ENCODE measurements around the gene ABCG5. TPM values are rescaled to one million over a fixed set of nuclear protein-coding genes. Genes with fewer than 3 reads are reported as not detected.

Gene ABCG5
- total RNA-seq, 1 donor from 2014 or later = not detected

- Mint-ChIP-seq H3K27me3 (ENCODE audit: unreplicated experiment) (no peaks in the 10 kb centered on the region), H3K27ac (ENCODE audit: unreplicated experiment) (peak within 1 kb of the TSS; percentile 98), H3K36me3 (ENCODE audit: low read depth, unreplicated experiment) (no peaks in the 10 kb centered on the region), H3K9me3 (ENCODE audit: unreplicated experiment) (no peaks in the 10 kb centered on the region), H3K4me1 (ENCODE audit: unreplicated experiment) (peaks cover 3% of the 10 kb centered on the region), H3K4me3 (ENCODE audit: unreplicated experiment) (peak within 1 kb of the TSS; percentile 91)
- DNase-seq (ENCODE audit: low spot score) = peak; percentile 90
- TF ChIP-seq CTCF (IDR thresholded peaks at IDR 0.05; ENCODE audit: unreplicated experiment) = no peak
These were observed 64.6 kb downstream of the ABCG5 start, which contains the start of gene DYNC2LI1 for GRCh38 chr2:43773876-43774613. Gene DYNC2LI1, plus strand, starts transcription at chr2:43774039. Its CDS starts 100 bp downstream, at chr2:43774139.

- no peaks in the 10 kb centered on the region for H3K27me3 Mint-ChIP-seq (ENCODE audit: unreplicated experiment)
- H3K36me3 Mint-ChIP-seq (ENCODE audit: low read depth, unreplicated experiment) = no peaks in the 10 kb centered on the region
- no peak overlapping the region for H3K27ac Mint-ChIP-seq (ENCODE audit: unreplicated experiment)
- no peaks in the 10 kb centered on the region for H3K4me1 Mint-ChIP-seq (ENCODE audit: unreplicated experiment)
- no peak overlapping the region for H3K4me3 Mint-ChIP-seq (ENCODE audit: unreplicated experiment)
- no peak for DNase-seq (ENCODE audit: low spot score)
- no peaks in the 10 kb centered on the region for H3K9me3 Mint-ChIP-seq (ENCODE audit: unreplicated experiment)
- TF ChIP-seq CTCF (IDR thresholded peaks at IDR 0.05; ENCODE audit: unreplicated experiment) = no peak
These were observed 72.6 kb downstream of the ABCG5 start for GRCh38 chr2:43766006-43766405.

GRCh38 chr2:43764086-43764705, 74.4 kb downstream of the ABCG5 start:
- no peak for DNase-seq (ENCODE audit: low spot score)
- Mint-ChIP-seq H3K36me3 (ENCODE audit: low read depth, unreplicated experiment) (no peaks in the 10 kb centered on the region), H3K27me3 (ENCODE audit: unreplicated experiment) (no peaks in the 10 kb centered on the region), H3K27ac (ENCODE audit: unreplicated experiment) (no peak overlapping the region), H3K9me3 (ENCODE audit: unreplicated experiment) (no peaks in the 10 kb centered on the region), H3K4me1 (ENCODE audit: unreplicated experiment) (no peaks in the 10 kb centered on the region), H3K4me3 (ENCODE audit: unreplicated experiment) (no peak overlapping the region)
- TF ChIP-seq CTCF (IDR thresholded peaks at IDR 0.05; ENCODE audit: unreplicated experiment) = no peak

GRCh38 chr2:43763091-43763490, 75.5 kb downstream of the ABCG5 start:
- Mint-ChIP-seq H3K27ac (ENCODE audit: unreplicated experiment) (no peak overlapping the region), H3K27me3 (ENCODE audit: unreplicated experiment) (no peaks in the 10 kb centered on the region), H3K4me3 (ENCODE audit: unreplicated experiment) (no peak overlapping the region), H3K36me3 (ENCODE audit: low read depth, unreplicated experiment) (no peaks in the 10 kb centered on the region), H3K9me3 (ENCODE audit: unreplicated experiment) (no peaks in the 10 kb centered on the region), H3K4me1 (ENCODE audit: unreplicated experiment) (no peaks in the 10 kb centered on the region)
- TF ChIP-seq CTCF (IDR thresholded peaks at IDR 0.05; ENCODE audit: unreplicated experiment) = no peak
- DNase-seq (ENCODE audit: low spot score) = no peak

Other genes starting within 250 kb of the ABCG5 start
- 19.4 TPM for gene THADA, start 242.8 kb downstream of the ABCG5 start, total RNA-seq (ENCODE audit: unreplicated experiment)
- gene PLEKHH2, start 201.6 kb downstream of the ABCG5 start, total RNA-seq (ENCODE audit: unreplicated experiment) = 1.6 TPM
- gene C1GALT1C1L, start 162.4 kb downstream of the ABCG5 start, total RNA-seq (ENCODE audit: unreplicated experiment) = 0.31 TPM
- 10.7 TPM for gene DYNC2LI1, start 64.8 kb downstream of the ABCG5 start, total RNA-seq (ENCODE audit: unreplicated experiment)
- not detected for gene ABCG8, start 132 bp upstream of the ABCG5 start, total RNA-seq (ENCODE audit: unreplicated experiment)
- gene LRPPRC, start 157.2 kb upstream of the ABCG5 start, total RNA-seq (ENCODE audit: unreplicated experiment) = 85.8 TPM

All from endothelial cell (in vitro differentiated cells).